Gastrocnemius medialis (tissue), 4 donors: ENCODE measurements around the gene SLC24A3. TPM values are rescaled to one million over a fixed set of nuclear protein-coding genes. Genes with fewer than 3 reads are reported as not detected.

Experiments used
- ATAC-seq, 2 donors: fragments of 150-250 bp; one replicate each; pipeline ENCODE4 v1.9.1; 2016
- DNase-seq, 2 donors: peaks; one replicate each; pipeline ENCODE4 v3.0.0-alpha.2; 2019
- H3K27ac ChIP-seq, 4 donors: fragments of 200-600 bp; sonication (generic); 1 replicate in 1 of 4; 2 replicates in 3 of 4; pipeline ENCODE4 v1.5.1; 2016 to 2018; ENCODE audit warnings: mild to moderate bottlenecking in 2 of 4, moderate library complexity in 1 of 4
- H3K27me3 ChIP-seq, 3 donors: fragments of 200-600 bp; sonication (generic) in 2 of 3; 1 replicate in 1 of 3; 2 replicates in 2 of 3; pipeline versions ENCODE4 v1.5.1 to v1.6.0; 2016 to 2019; ENCODE audit warnings: mild to moderate bottlenecking in 1 of 3, moderate library complexity in 1 of 3
- H3K36me3 ChIP-seq, 2 donors: fragments of 200-600 bp; sonication (generic) in 1 of 2; one replicate each; pipeline ENCODE4 v1.5.1; 2017 to 2018
- H3K4me1 ChIP-seq, 2 donors: fragments of 200-600 bp; sonication (generic) in 1 of 2; one replicate each; pipeline ENCODE4 v1.5.1; 2016 to 2017; ENCODE audit warnings: mild to moderate bottlenecking in 2 of 2
- H3K4me3 ChIP-seq, 4 donors: fragments of 200-600 bp; sonication (generic) in 3 of 4; 1 replicate in 1 of 4; 2 replicates in 3 of 4; pipeline ENCODE4 v1.5.1; 2016 to 2019; ENCODE audit warnings: mild to moderate bottlenecking in 2 of 4
- H3K9me3 ChIP-seq, 3 donors: fragments of 200-600 bp; sonication (generic) in 2 of 3; 1 replicate in 1 of 3; 2 replicates in 2 of 3; pipeline ENCODE4 v1.5.1; 2016 to 2019
- CTCF ChIP-seq, 5 experiments: fragments of 450-650 bp in 3 of 5; fragments of 200-600 bp in 2 of 5; sonication (generic) in 2 of 5; IDR thresholded peaks in 4 of 5; conservative IDR thresholded peaks in 1 of 5; 1 replicate in 4 of 5; 2 replicates in 1 of 5; pipeline ENCODE4 v1.5.1; 2016 to 2019; ENCODE audit warnings: antibody characterized with exemption in 5 of 5, mild to moderate bottlenecking in 3 of 5, moderate library complexity in 3 of 5
- POLR2A ChIP-seq, 2 donors: fragments of 450-650 bp; IDR thresholded peaks; one replicate each; pipeline ENCODE4 v1.6.1; 2017; ENCODE audit warnings: antibody characterized with exemption in 2 of 2, mild to moderate bottlenecking in 2 of 2, moderate library complexity in 2 of 2
- in situ Hi-C, 4 donors: fragments of 200-750 bp; cut with MboI; loops; one replicate each; pipeline versions ENCODE4 v1.15.0 to v1.8.0; 2017; ENCODE audit warnings: low sequenced_read_pairs in 4 of 4
- intact Hi-C: fragments of 100-400 bp; cut with DNase I; formaldehyde crosslinking; loops from one replicate; pipeline ENCODE4 v1.15.1; 2023; ENCODE audit warnings: low total_unique reads
- total RNA-seq, 4 donors: library from RNA; depleted of rRNA; stranded (reverse); fragments of >200 nt; gene quantifications; one replicate each; pipeline versions ENCODE4 v1.1.0 to v1.2.3, GENCODE V29; 2016

Gene SLC24A3
- total RNA-seq, 4 donors from 2014 or later = 3.3 to 7.8 (median 6.7) TPM

GRCh38 chr20:19512886-19513677, 300.6 kb downstream of the SLC24A3 start:
- in situ Hi-C loops = no loop called here
- intact Hi-C loops = no loop called here
- DNase-seq = no peak

GRCh38 chr20:19515074-19515473, 302.6 kb downstream of the SLC24A3 start:
- no peak for TF ChIP-seq POLR2A (IDR thresholded peaks at IDR 0.05)
- TF ChIP-seq CTCF (IDR thresholded peaks at IDR 0.05 in 4 of 5, conservative IDR thresholded peaks at IDR 0.05 in 1 of 5) = no peak
- H3K4me3 ChIP-seq = no peak overlapping the region
- no peak overlapping the region for H3K27ac ChIP-seq
- DNase-seq (no peak), ATAC-seq (no peak)
- intact Hi-C loops (no loop called here), in situ Hi-C loops (no loop called here)
- peaks cover 0 to 3% of the 10 kb centered on the region in 2 donors for H3K4me1 ChIP-seq
- H3K9me3 ChIP-seq = no peaks in the 10 kb centered on the region
- H3K36me3 ChIP-seq = no peaks in the 10 kb centered on the region
- no peaks in the 10 kb centered on the region for H3K27me3 ChIP-seq

More at GRCh38 chr20:19512886-19513677, 300.6 kb downstream of the SLC24A3 start:
- H3K9me3 ChIP-seq = no peaks in the 10 kb centered on the region
- H3K27ac ChIP-seq = no peak overlapping the region
- TF ChIP-seq POLR2A (IDR thresholded peaks at IDR 0.05) (no peak), CTCF (IDR thresholded peaks at IDR 0.05 in 4 of 5, conservative IDR thresholded peaks at IDR 0.05 in 1 of 5) (no peak)
- no peak overlapping the region for H3K4me3 ChIP-seq
- H3K4me1 ChIP-seq = peaks cover 0 to 3% of the 10 kb centered on the region in 2 donors
- ATAC-seq = no peak
- no peaks in the 10 kb centered on the region for H3K27me3 ChIP-seq
- no peaks in the 10 kb centered on the region for H3K36me3 ChIP-seq

DNA sequence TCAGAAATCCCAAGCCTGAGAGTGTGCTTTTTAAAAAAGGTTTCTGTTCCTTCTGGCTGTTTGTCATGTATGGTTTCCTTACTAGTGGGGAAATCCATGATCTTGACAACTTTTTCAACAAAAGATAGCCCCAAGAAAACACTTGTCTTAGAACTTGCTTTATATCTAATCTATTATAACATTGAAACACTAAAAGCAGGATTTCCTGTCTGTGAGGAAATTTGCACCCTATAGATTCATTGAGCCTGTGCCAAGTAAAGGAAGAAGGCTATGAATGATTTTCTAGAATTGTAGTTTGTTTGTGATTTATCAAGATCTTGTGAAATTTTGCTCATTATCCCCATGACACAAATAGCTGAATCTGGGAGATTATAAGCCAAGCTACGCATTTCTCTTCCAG, 307.0 kb downstream of the SLC24A3 start:
- no peak for ATAC-seq
- no peak overlapping the region for H3K4me3 ChIP-seq
- DNase-seq = no peak
- no peak overlapping the region for H3K27ac ChIP-seq
- H3K27me3 ChIP-seq = no peaks in the 10 kb centered on the region
- no peaks in the 10 kb centered on the region for H3K36me3 ChIP-seq
- intact Hi-C loops (no loop called here), in situ Hi-C loops (no loop called here)
- H3K4me1 ChIP-seq = no peaks in the 10 kb centered on the region
- TF ChIP-seq CTCF (IDR thresholded peaks at IDR 0.05 in 4 of 5, conservative IDR thresholded peaks at IDR 0.05 in 1 of 5) = no peak
- TF ChIP-seq POLR2A (IDR thresholded peaks at IDR 0.05) = no peak
- H3K9me3 ChIP-seq = no peaks in the 10 kb centered on the region

DNA sequence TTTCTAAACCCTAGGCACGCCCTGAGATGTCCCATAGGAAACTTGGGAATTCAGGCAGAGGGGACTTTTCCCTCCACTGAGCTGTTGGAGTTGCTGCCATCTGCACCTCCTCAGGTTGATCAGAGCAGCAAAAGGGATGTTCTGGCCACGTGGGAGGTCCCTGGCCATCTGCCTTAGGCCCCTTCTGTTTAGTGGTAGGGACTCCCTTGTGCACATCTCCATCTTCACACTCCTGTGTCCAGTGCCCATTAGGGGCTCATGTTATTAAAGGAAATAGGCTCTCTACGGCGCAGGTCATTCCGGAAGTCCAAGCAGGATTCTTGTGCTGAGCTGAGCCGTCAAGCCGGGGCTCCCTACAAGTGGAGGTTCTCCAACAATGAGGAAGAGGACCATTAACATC, 307.8 kb downstream of the SLC24A3 start:
- Histone ChIP-seq H3K4me3 (no peak overlapping the region), H3K4me1 (no peaks in the 10 kb centered on the region), H3K27me3 (no peaks in the 10 kb centered on the region), H3K27ac (no peak overlapping the region), H3K36me3 (no peaks in the 10 kb centered on the region), H3K9me3 (no peaks in the 10 kb centered on the region)
- DNase-seq (no peak), ATAC-seq (no peak)
- intact Hi-C loops = no loop called here
- in situ Hi-C loops = no loop called here
- no peak for TF ChIP-seq POLR2A (IDR thresholded peaks at IDR 0.05)
- no peak for TF ChIP-seq CTCF (IDR thresholded peaks at IDR 0.05 in 4 of 5, conservative IDR thresholded peaks at IDR 0.05 in 1 of 5)
